Measurements from ENCODE around the gene ZNF668.

ZNF668 gene

GRCh38 chr16:31073970-31074813 is at the start of gene ZNF668, which contains the start of gene ZNF646:
Gene ZNF668 (minus strand): TSS chr16:31074240. CDS start chr16:31064459, 9,781 bp downstream.
Gene ZNF646 (plus strand): TSS chr16:31074422. CDS start chr16:31076325, 1,903 bp downstream.
- peak; percentile 97 for DNase-seq

- no peak for DNase-seq
Observed at GRCh38 chr16:31120129-31120528, 46.1 kb upstream of the ZNF668 start.

- no peak for DNase-seq
Observed at GRCh38 chr16:31118223-31119155, 44.4 kb upstream of the ZNF668 start.

GRCh38 chr16:31117384-31118222 is 43.6 kb upstream of the ZNF668 start, which contains the start of gene KAT8:
Gene KAT8 (plus strand): TSS chr16:31117664. CDS start chr16:31117682, 18 bp downstream.
- peak; percentile 96 for DNase-seq

- DNase-seq, result no peak
Observed at GRCh38 chr16:31114468-31114867, 40.4 kb upstream of the ZNF668 start.

- no peak for DNase-seq
Observed at GRCh38 chr16:31113121-31114120, 39.4 kb upstream of the ZNF668 start.

GRCh38 chr16:31112711-31113110 is 38.7 kb upstream of the ZNF668 start:
- DNase-seq, result no peak

GRCh38 chr16:31111881-31112466 is 37.9 kb upstream of the ZNF668 start:
- no peak for DNase-seq

GRCh38 chr16:31110106-31111034 is 36.3 kb upstream of the ZNF668 start:
- DNase-seq, result no peak

- DNase-seq, result no peak
Observed at GRCh38 chr16:31109622-31110021, 35.6 kb upstream of the ZNF668 start.

GRCh38 chr16:31108794-31109558 is 34.9 kb upstream of the ZNF668 start:
- DNase-seq, result no peak

- DNase-seq, result peak; percentile 47
Observed at GRCh38 chr16:31108035-31108793, 34.2 kb upstream of the ZNF668 start, which contains the start of gene BCKDK. Gene BCKDK (plus strand): TSS chr16:31108386. CDS start chr16:31109224, 838 bp downstream.

- DNase-seq, result no peak
Observed at GRCh38 chr16:31107465-31107867, 33.4 kb upstream of the ZNF668 start.

- DNase-seq, result no peak
Observed at GRCh38 chr16:31106509-31107464, 32.7 kb upstream of the ZNF668 start.

- DNase-seq, result peak; percentile 80
Observed at GRCh38 chr16:31105677-31106213, 31.7 kb upstream of the ZNF668 start.

Measured in activated gamma-delta T cell treated with Interleukin-2 at 50 U/mL for 16 hours (primary cell).